ENCODE measurements around the gene LAD1. TPM values are rescaled to one million over a fixed set of nuclear protein-coding genes. Genes with fewer than 3 reads are reported as not detected.

The LAD1 gene
- polyA plus RNA-seq, 1 of the 3 experiments (the other 2 are of a cell fraction) = not detected

- Histone ChIP-seq H3K27ac (ENCODE audit: low read depth in 2 of 2, low read length in 1 of 2) (no peak overlapping the region), H3K9ac (no peak overlapping the region), H3K36me3 (replicated peaks in 1 of 2; ENCODE audit: control insufficient read depth in 1 of 2, insufficient read depth in 2 of 2, low read length in 1 of 2) (no peaks in the 10 kb centered on the region), H4K20me1 (ENCODE audit: insufficient read depth) (no peaks in the 10 kb centered on the region), H3K4me3 (ENCODE audit: low read depth in 2 of 2, low read length in 1 of 2) (no peak overlapping the region), H3F3A (replicated peaks; ENCODE audit: insufficient read depth) (no peaks in the 10 kb centered on the region), H3K4me1 (ENCODE audit: control insufficient read depth in 1 of 2, insufficient read depth in 2 of 2, low read depth in 1 of 2, low read length in 1 of 2) (peaks cover 0 to 7% of the 10 kb centered on the region in 2 experiments; a peak in 2 of 4 replicates), H3K27me3 (ENCODE audit: insufficient read depth) (no peaks in the 10 kb centered on the region; the same call in 1 of the 2 replicates), H3K9me2 (no peaks in the 10 kb centered on the region), H3K4me2 (no peak overlapping the region), H3K9me3 (no peaks in the 10 kb centered on the region), H3K79me2 (ENCODE audit: insufficient read depth) (no peaks in the 10 kb centered on the region), H2AFZ (ENCODE audit: low read depth) (no peak overlapping the region)
- DNase-seq = peak; percentile 76
- POLR2A ChIA-PET = no interaction called here
- CTCF ChIA-PET = interaction anchor here (0.8 to 7.7 kb wide), 22 partner anchors 12 to 180 kb away, joined by 3 to 143 read pairs (median 5); no protein-coding TSS in a partner anchor
- 48% methylated on average over 3 of the region's 6 CpGs for WGBS (ENCODE audit: low lambda C conversion rate)
- TF ChIP-seq, protein P1, sequence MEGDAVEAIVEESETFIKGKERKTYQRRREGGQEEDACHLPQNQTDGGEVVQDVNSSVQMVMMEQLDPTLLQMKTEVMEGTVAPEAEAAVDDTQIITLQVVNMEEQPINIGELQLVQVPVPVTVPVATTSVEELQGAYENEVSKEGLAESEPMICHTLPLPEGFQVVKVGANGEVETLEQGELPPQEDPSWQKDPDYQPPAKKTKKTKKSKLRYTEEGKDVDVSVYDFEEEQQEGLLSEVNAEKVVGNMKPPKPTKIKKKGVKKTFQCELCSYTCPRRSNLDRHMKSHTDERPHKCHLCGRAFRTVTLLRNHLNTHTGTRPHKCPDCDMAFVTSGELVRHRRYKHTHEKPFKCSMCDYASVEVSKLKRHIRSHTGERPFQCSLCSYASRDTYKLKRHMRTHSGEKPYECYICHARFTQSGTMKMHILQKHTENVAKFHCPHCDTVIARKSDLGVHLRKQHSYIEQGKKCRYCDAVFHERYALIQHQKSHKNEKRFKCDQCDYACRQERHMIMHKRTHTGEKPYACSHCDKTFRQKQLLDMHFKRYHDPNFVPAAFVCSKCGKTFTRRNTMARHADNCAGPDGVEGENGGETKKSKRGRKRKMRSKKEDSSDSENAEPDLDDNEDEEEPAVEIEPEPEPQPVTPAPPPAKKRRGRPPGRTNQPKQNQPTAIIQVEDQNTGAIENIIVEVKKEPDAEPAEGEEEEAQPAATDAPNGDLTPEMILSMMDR (IDR thresholded peaks at IDR 0.05) = peak; percentile 65
- TF ChIP-seq RAD21 (IDR thresholded peaks at IDR 0.05; ENCODE audit: low read length) (peak; percentile 58), ELF1 (IDR thresholded peaks at IDR 0.05) (no peak), GABPA (IDR thresholded peaks at IDR 0.05; ENCODE audit: low read depth) (no peak), SMC3 (IDR thresholded peaks at IDR 0.05; ENCODE audit: low read depth, low read length) (peak; percentile 50)
Observed at GRCh38 chr1:201348211-201348566, 50.9 kb downstream of the LAD1 start.

DNA sequence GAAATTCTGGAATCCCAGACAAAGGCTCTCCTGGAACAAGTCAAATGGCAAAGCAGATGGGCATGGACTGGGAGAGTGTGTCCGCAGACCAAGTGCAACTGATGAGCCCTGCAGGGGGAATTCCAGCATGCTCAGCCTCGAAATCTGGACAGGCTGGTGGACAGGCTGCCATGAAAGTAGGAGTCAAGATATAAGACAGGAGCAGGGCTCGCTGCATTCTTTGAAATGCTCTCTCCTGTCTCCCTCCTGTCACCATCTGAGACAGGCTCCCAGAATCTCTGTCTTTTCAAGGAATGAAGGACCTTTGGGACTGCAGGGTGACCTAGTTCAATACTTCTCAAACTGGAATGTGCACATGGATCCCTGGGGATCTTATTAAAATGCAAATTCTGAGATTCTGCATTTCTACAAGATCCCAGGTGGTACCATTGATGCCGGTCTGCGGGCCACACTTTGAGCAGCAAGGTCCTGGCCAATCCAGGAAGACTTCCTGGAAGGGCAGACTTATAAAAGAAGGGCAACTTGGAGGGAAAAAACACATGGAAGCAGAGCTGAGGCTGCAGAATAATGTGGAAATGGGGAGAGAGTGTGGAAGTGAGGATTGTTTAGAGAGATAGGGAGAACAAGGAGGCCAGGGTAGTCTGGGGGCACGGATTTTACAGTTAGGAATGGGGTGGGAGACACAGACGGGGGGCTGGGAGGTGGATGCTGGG lies 51.5 kb downstream of the LAD1 start:
- H3K4me2 ChIP-seq = no peak overlapping the region
- H3K79me2 ChIP-seq (ENCODE audit: insufficient read depth) = no peaks in the 10 kb centered on the region
- no peaks in the 10 kb centered on the region for H3K36me3 ChIP-seq (replicated peaks in 1 of 2; ENCODE audit: control insufficient read depth in 1 of 2, insufficient read depth in 2 of 2, low read length in 1 of 2)
- WGBS (ENCODE audit: low lambda C conversion rate) = 38% methylated on average over 7 of the region's 7 CpGs
- no peaks in the 10 kb centered on the region; the same call in 1 of the 2 replicates for H3K27me3 ChIP-seq (ENCODE audit: insufficient read depth)
- H3K4me3 ChIP-seq (ENCODE audit: low read depth in 2 of 2, low read length in 1 of 2) = no peak overlapping the region
- H3K9me3 ChIP-seq = no peaks in the 10 kb centered on the region
- DNase-seq = no peak
- H2AFZ ChIP-seq (ENCODE audit: low read depth) = no peak overlapping the region
- H4K20me1 ChIP-seq (ENCODE audit: insufficient read depth) = no peaks in the 10 kb centered on the region
- CTCF ChIA-PET = interaction anchor here (0.6 to 7.7 kb wide), 43 partner anchors 9 to 1425 kb away, joined by 3 to 143 read pairs (median 5); no protein-coding TSS in a partner anchor
- no peaks in the 10 kb centered on the region for H3F3A ChIP-seq (replicated peaks; ENCODE audit: insufficient read depth)
- H3K9ac ChIP-seq = no peak overlapping the region
- no peaks in the 10 kb centered on the region for H3K9me2 ChIP-seq
- POLR2A ChIA-PET = no interaction called here
- TF ChIP-seq ELF1 (IDR thresholded peaks at IDR 0.05) = no peak
- no peak for TF ChIP-seq MEF2A (IDR thresholded peaks at IDR 0.05; ENCODE audit: borderline replicate concordance, low read depth)
- TF ChIP-seq, protein P2, sequence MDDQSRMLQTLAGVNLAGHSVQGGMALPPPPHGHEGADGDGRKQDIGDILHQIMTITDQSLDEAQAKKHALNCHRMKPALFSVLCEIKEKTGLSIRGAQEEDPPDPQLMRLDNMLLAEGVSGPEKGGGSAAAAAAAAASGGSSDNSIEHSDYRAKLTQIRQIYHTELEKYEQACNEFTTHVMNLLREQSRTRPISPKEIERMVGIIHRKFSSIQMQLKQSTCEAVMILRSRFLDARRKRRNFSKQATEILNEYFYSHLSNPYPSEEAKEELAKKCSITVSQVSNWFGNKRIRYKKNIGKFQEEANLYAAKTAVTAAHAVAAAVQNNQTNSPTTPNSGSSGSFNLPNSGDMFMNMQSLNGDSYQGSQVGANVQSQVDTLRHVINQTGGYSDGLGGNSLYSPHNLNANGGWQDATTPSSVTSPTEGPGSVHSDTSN (IDR thresholded peaks at IDR 0.05) = no peak
- no peak for TF ChIP-seq NFIC (IDR thresholded peaks at IDR 0.05; ENCODE audit: borderline replicate concordance)
- TF ChIP-seq EZH2phosphoT487 (IDR thresholded peaks at IDR 0.05; ENCODE audit: borderline replicate concordance, low read depth) = no peak
- no peak for TF ChIP-seq GATA2 (CRISPR knock-in tag; IDR thresholded peaks at IDR 0.05)
- TF ChIP-seq FOSL2 (IDR thresholded peaks at IDR 0.05; ENCODE audit: borderline replicate concordance, low read depth) = no peak
- no peak for TF ChIP-seq EP300 (IDR thresholded peaks at IDR 0.05; ENCODE audit: borderline replicate concordance in 1 of 2, low read depth in 1 of 2, low read length in 1 of 2)
- TF ChIP-seq RAD21 (IDR thresholded peaks at IDR 0.05; ENCODE audit: low read length) = no peak
- TF ChIP-seq JUND (IDR thresholded peaks at IDR 0.05) = no peak
- no peak for TF ChIP-seq GABPA (IDR thresholded peaks at IDR 0.05; ENCODE audit: low read depth)
- no peak for TF ChIP-seq YY1 (IDR thresholded peaks at IDR 0.05; ENCODE audit: low read depth)
- TF ChIP-seq ZBTB33 (IDR thresholded peaks at IDR 0.05; ENCODE audit: borderline replicate concordance, low read depth) = no peak
- no peak for TF ChIP-seq FOXJ3 (CRISPR knock-in tag; IDR thresholded peaks at IDR 0.05)
- TF ChIP-seq CHD2 (IDR thresholded peaks at IDR 0.05; ENCODE audit: low read length, partially characterized antibody) = no peak
- TF ChIP-seq, protein P3, sequence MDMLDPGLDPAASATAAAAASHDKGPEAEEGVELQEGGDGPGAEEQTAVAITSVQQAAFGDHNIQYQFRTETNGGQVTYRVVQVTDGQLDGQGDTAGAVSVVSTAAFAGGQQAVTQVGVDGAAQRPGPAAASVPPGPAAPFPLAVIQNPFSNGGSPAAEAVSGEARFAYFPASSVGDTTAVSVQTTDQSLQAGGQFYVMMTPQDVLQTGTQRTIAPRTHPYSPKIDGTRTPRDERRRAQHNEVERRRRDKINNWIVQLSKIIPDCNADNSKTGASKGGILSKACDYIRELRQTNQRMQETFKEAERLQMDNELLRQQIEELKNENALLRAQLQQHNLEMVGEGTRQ (IDR thresholded peaks at IDR 0.05; ENCODE audit: borderline replicate concordance, low read depth, low read length) = no peak
- TF ChIP-seq NRF1 (IDR thresholded peaks at IDR 0.05; ENCODE audit: low read depth, low read length) = no peak
- TF ChIP-seq MXI1 (IDR thresholded peaks at IDR 0.05; ENCODE audit: low read depth, low read length) = no peak
- TF ChIP-seq TAF1 (IDR thresholded peaks at IDR 0.05; ENCODE audit: borderline replicate concordance, low read depth, low read length) = no peak
- H3K4me1 ChIP-seq (ENCODE audit: control insufficient read depth in 1 of 2, insufficient read depth in 2 of 2, low read depth in 1 of 2, low read length in 1 of 2) = peaks cover 0 to 7% of the 10 kb centered on the region in 2 experiments; a peak in 2 of 4 replicates
- no peak overlapping the region for H3K27ac ChIP-seq (ENCODE audit: low read depth in 2 of 2, low read length in 1 of 2)

Measured in SK-N-SH (cell line).